Natural killer cell (primary cell): ENCODE measurements around the gene F12. TPM values are rescaled to one million over a fixed set of nuclear protein-coding genes. Genes with fewer than 3 reads are reported as not detected.

Source experiments
- ATAC-seq, 3 donors: fragments of 150-1000 bp in 2 of 3; fragments of 200-7000 bp in 1 of 3; cut with Tn5 transposase; 1 replicate in 1 of 3; 2 replicates in 2 of 3; pipeline ENCODE4 v1.10.0; 2021; ENCODE audit warnings: mild to moderate bottlenecking in 2 of 3, moderate library complexity in 2 of 3
- DNase-seq, 2 donors: peaks; one replicate each; pipeline versions ENCODE4 v3.0.0 to v3.0.0-alpha.2; 2013 to 2021; ENCODE audit warnings: mixed read lengths in 1 of 2
- H3K27ac ChIP-seq: one replicate; pipeline ENCODE4 v1.5.1; 2013; ENCODE audit warnings: mild to moderate bottlenecking, low read length
- H3K27me3 ChIP-seq: one replicate; pipeline ENCODE4 v1.6.1; 2013; ENCODE audit warnings: low read length; ENCODE audit not compliant: control insufficient read depth, insufficient read depth
- H3K36me3 ChIP-seq: one replicate; pipeline ENCODE4 v1.6.1; 2013; ENCODE audit warnings: low read length; ENCODE audit not compliant: control insufficient read depth, insufficient read depth
- H3K4me1 ChIP-seq: one replicate; pipeline ENCODE4 v1.6.1; 2013; ENCODE audit warnings: low read length; ENCODE audit not compliant: control insufficient read depth, insufficient read depth
- H3K4me3 ChIP-seq: one replicate; pipeline ENCODE4 v1.5.1; 2013; ENCODE audit warnings: low read length
- H3K9me3 ChIP-seq: one replicate; pipeline ENCODE4 v1.6.1; 2013; ENCODE audit warnings: low read length; ENCODE audit not compliant: control insufficient read depth, insufficient read depth
- H3K27ac Mint-ChIP-seq, 2 donors: one replicate each; pipeline ENCODE4 v1.8.0; 2022; ENCODE audit warnings: mild to moderate bottlenecking in 2 of 2, mixed read lengths in 2 of 2, moderate library complexity in 1 of 2
- H3K27me3 Mint-ChIP-seq, 2 donors: one replicate each; pipeline ENCODE4 v1.8.0; 2022; ENCODE audit warnings: low read depth in 2 of 2, mixed read lengths in 2 of 2
- H3K36me3 Mint-ChIP-seq: one replicate; pipeline ENCODE4 v1.8.0; 2022; ENCODE audit warnings: mixed read lengths
- H3K4me1 Mint-ChIP-seq, 2 donors: one replicate each; pipeline ENCODE4 v1.8.0; 2022; ENCODE audit warnings: mixed read lengths in 2 of 2
- H3K4me3 Mint-ChIP-seq: one replicate; pipeline ENCODE4 v1.8.0; 2022; ENCODE audit warnings: mild to moderate bottlenecking, moderate library complexity, mixed read lengths
- H3K9me3 Mint-ChIP-seq, 2 donors: one replicate each; pipeline ENCODE4 v1.8.0; 2022; ENCODE audit warnings: mixed read lengths in 2 of 2
- CTCF ChIP-seq: fragments of 200-600 bp; IDR thresholded peaks from one replicate; pipeline ENCODE4 v1.8.0; 2022; ENCODE audit warnings: antibody characterized with exemption
- WGBS: methylation state at CpG from one replicate; pipeline ENCODE4 v1.1.7; 2013; ENCODE audit warnings: missing lambda C conversion rate; ENCODE audit not compliant: insufficient coverage; 5-methylcytosine and 5-hydroxymethylcytosine counted together
- intact Hi-C: fragments of 100-400 bp; cut with micrococcal nuclease; formaldehyde crosslinking; loops from one replicate; pipeline ENCODE4 v1.14.2; 2022
- total RNA-seq, 4 donors: library from RNA; stranded (reverse); fragments of 120-200 nt in 1 of 4; gene quantifications; one replicate each; pipeline versions ENCODE4 v1.2.3 to v1.2.4, GENCODE V29; 2013 to 2022

Gene F12
- total RNA-seq, 3 donors from 2014 or later (not counting 1 experiment from before 2014, with no cell fraction given) = 0.66 to 1.7 (median 0.93) TPM

GRCh38 chr5:177456976-177457851 is 47.9 kb upstream of the F12 start:
- peak; percentile 35 to 50 (median 42) for ATAC-seq
- Histone ChIP-seq H3K4me3 (no peak overlapping the region), H3K27ac (no peak overlapping the region), H3K9me3 (no peaks in the 10 kb centered on the region), H3K4me1 (peaks cover 39% of the 10 kb centered on the region), H3K27me3 (no peaks in the 10 kb centered on the region), H3K36me3 (no peaks in the 10 kb centered on the region)
- Mint-ChIP-seq H3K36me3 (no peaks in the 10 kb centered on the region), H3K4me3 (peak overlapping the region; percentile 28), H3K27ac (peak overlapping the region; percentile 85 to 90), H3K9me3 (no peaks in the 10 kb centered on the region), H3K27me3 (no peaks in the 10 kb centered on the region), H3K4me1 (peaks cover 15 to 29% of the 10 kb centered on the region in 2 donors)
- TF ChIP-seq CTCF = peak; percentile 32
- WGBS = 91% methylated on average over 18 of the region's 24 CpGs
- peak in 1 of 2 donors; percentile 81 for DNase-seq
- intact Hi-C loops = loop anchor here (1.0 to 5.0 kb wide), 3 partner anchors 40 to 155 kb away; partner anchors contain the start of genes PDLIM7, PRELID1 and RAB24

- TF ChIP-seq CTCF = peak; percentile 55
- Histone ChIP-seq H3K4me3 (no peak overlapping the region), H3K27me3 (no peaks in the 10 kb centered on the region), H3K4me1 (peaks cover 34% of the 10 kb centered on the region), H3K27ac (no peak overlapping the region), H3K9me3 (no peaks in the 10 kb centered on the region), H3K36me3 (no peaks in the 10 kb centered on the region)
- Mint-ChIP-seq H3K27me3 (no peaks in the 10 kb centered on the region), H3K27ac (peak overlapping the region; percentile 85 to 90), H3K4me1 (peaks cover 15 to 26% of the 10 kb centered on the region in 2 donors), H3K9me3 (no peaks in the 10 kb centered on the region), H3K4me3 (peak overlapping the region; percentile 86), H3K36me3 (no peaks in the 10 kb centered on the region)
- WGBS = 34% methylated on average over 9 of the region's 12 CpGs
- DNase-seq = no peak
- no peak for ATAC-seq
- intact Hi-C loops = loop anchor here (1.0 to 5.0 kb wide), 3 partner anchors 41 to 154 kb away; partner anchors contain the start of genes PDLIM7, PRELID1 and RAB24
These were observed 47.2 kb upstream of the F12 start for GRCh38 chr5:177456591-177456964.

GRCh38 chr5:177455661-177456590 is 46.6 kb upstream of the F12 start:
- peak; percentile 99 for TF ChIP-seq CTCF
- peak; percentile 32 to 66 (median 39) for ATAC-seq
- H3K36me3 ChIP-seq = no peaks in the 10 kb centered on the region
- H3K27me3 ChIP-seq = no peaks in the 10 kb centered on the region
- H3K27me3 Mint-ChIP-seq = no peaks in the 10 kb centered on the region
- WGBS = under 1% methylated on average over 76 of the region's 76 CpGs
- no peaks in the 10 kb centered on the region for H3K9me3 Mint-ChIP-seq
- H3K4me1 ChIP-seq = peaks cover 34% of the 10 kb centered on the region
- peaks cover 15 to 26% of the 10 kb centered on the region in 2 donors for H3K4me1 Mint-ChIP-seq
- DNase-seq = peak; percentile 89 to 96
- no peaks in the 10 kb centered on the region for H3K9me3 ChIP-seq
- H3K27ac ChIP-seq = peak overlapping the region; percentile 88
- peak overlapping the region; percentile 85 to 90 for H3K27ac Mint-ChIP-seq
- intact Hi-C loops = loop anchor here (1.0 to 5.0 kb wide), 4 partner anchors 30 to 154 kb away; partner anchors contain the start of genes GRK6, PDLIM7, PRELID1 and RAB24
- peak overlapping the region; percentile 86 for H3K4me3 Mint-ChIP-seq
- H3K36me3 Mint-ChIP-seq = no peaks in the 10 kb centered on the region
- H3K4me3 ChIP-seq = peak overlapping the region; percentile 64
